ENCODE measurements around the gene DDIT3. TPM values are rescaled to one million over a fixed set of nuclear protein-coding genes. Genes with fewer than 3 reads are reported as not detected.

DDIT3 gene
- total RNA-seq, 1 donor from 2014 or later = 42.6 TPM

DNA sequence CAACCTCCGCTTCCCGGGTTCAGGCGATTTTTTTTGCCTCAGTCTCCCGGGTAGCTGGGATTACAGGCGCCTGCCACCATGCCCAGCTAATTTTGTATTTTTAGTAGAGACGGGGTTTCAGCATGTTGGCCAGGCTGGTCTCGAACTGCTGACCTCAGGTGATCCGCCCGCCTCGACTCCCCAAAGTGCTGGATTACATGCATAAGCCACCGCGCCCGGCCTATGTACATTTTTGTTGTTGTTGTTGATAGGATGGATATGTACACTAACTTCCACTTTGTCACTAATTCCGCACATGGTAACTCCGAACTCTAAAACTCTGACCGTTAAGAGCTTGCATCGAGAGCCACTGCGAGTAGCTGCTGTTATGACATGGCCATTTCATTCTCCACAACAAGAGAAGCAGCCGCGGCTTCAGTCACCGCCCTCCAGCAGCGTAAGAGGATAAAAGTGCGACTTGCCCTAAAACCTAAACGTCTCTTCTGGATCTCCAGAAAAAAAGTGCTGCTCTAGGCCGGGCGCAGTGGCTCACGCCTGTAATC, 33.2 kb downstream of the DDIT3 start:
- Mint-ChIP-seq H3K9me3 (ENCODE audit: unreplicated experiment) (no peaks in the 10 kb centered on the region), H3K4me1 (ENCODE audit: low read depth, unreplicated experiment) (peaks cover 23% of the 10 kb centered on the region), H3K27me3 (ENCODE audit: low read depth, unreplicated experiment) (no peaks in the 10 kb centered on the region), H3K4me3 (ENCODE audit: unreplicated experiment) (peak overlapping the region; percentile 93), H3K27ac (ENCODE audit: unreplicated experiment) (no peak overlapping the region), H3K36me3 (ENCODE audit: low read depth, unreplicated experiment) (peaks cover 17% of the 10 kb centered on the region)
- DNase-seq (ENCODE audit: low read depth) (no peak), FAIRE-seq (no peak)
- no peak overlapping the region for H3K4me3 ChIP-seq (ENCODE audit: insufficient read depth, low read depth, low read length)
- peaks cover 33% of the 10 kb centered on the region for H3K79me2 ChIP-seq (ENCODE audit: insufficient read depth, low read length)
- no peak overlapping the region for H3K27ac ChIP-seq (ENCODE audit: low read depth, low read length)
- peak overlapping the region; percentile 98 for H3K4me2 ChIP-seq (ENCODE audit: low read length)
- no peaks in the 10 kb centered on the region for H3K27me3 ChIP-seq (ENCODE audit: insufficient read depth, low read length)
- no peak overlapping the region for H3K9ac ChIP-seq (ENCODE audit: low read length)
- no peaks in the 10 kb centered on the region for H3K9me3 ChIP-seq (ENCODE audit: insufficient read depth, low read depth, low read length)
- H4K20me1 ChIP-seq (ENCODE audit: insufficient read depth, low read length) = peaks cover 29% of the 10 kb centered on the region
- peak overlapping the region; percentile 71 for H2AFZ ChIP-seq (ENCODE audit: low read depth, low read length)
- TF ChIP-seq, protein P1, sequence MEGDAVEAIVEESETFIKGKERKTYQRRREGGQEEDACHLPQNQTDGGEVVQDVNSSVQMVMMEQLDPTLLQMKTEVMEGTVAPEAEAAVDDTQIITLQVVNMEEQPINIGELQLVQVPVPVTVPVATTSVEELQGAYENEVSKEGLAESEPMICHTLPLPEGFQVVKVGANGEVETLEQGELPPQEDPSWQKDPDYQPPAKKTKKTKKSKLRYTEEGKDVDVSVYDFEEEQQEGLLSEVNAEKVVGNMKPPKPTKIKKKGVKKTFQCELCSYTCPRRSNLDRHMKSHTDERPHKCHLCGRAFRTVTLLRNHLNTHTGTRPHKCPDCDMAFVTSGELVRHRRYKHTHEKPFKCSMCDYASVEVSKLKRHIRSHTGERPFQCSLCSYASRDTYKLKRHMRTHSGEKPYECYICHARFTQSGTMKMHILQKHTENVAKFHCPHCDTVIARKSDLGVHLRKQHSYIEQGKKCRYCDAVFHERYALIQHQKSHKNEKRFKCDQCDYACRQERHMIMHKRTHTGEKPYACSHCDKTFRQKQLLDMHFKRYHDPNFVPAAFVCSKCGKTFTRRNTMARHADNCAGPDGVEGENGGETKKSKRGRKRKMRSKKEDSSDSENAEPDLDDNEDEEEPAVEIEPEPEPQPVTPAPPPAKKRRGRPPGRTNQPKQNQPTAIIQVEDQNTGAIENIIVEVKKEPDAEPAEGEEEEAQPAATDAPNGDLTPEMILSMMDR (IDR thresholded peaks at IDR 0.05; ENCODE audit: insufficient read depth, low read depth, low read length) = no peak
- TF ChIP-seq EZH2 (IDR thresholded peaks at IDR 0.05; ENCODE audit: insufficient read depth, low read length) = no peak
- H3K36me3 ChIP-seq (ENCODE audit: insufficient read depth, low read length) = peaks cover 23% of the 10 kb centered on the region
- H3K4me1 ChIP-seq (ENCODE audit: insufficient read depth, low read length) = peaks cover 16% of the 10 kb centered on the region

DNA sequence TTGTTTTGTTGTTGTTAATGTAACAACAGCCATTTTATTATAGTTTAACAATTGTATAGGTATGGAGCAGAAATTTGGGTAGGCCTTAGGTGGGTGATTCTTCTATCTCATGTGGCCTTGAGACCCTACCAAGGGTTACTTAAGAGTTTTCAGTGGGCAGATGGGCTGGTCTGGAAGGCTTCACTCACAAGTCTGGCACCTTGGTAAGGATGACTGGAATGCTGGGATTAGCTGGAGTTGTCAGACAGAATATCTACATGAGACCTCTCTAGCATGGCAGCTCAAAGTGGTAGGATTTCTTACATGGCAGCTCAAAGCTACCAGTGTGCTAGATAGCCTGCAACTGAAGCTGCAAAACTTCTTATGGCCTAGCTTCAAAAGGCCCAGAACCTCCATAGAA, 34.6 kb downstream of the DDIT3 start:
- H3K9me3 ChIP-seq (ENCODE audit: insufficient read depth, low read depth, low read length) = no peaks in the 10 kb centered on the region
- H3K79me2 ChIP-seq (ENCODE audit: insufficient read depth, low read length) = peaks cover 29% of the 10 kb centered on the region
- no peak overlapping the region for H3K9ac ChIP-seq (ENCODE audit: low read length)
- peaks cover 12% of the 10 kb centered on the region for H3K36me3 Mint-ChIP-seq (ENCODE audit: low read depth, unreplicated experiment)
- peaks cover 20% of the 10 kb centered on the region for H4K20me1 ChIP-seq (ENCODE audit: insufficient read depth, low read length)
- H3K4me3 ChIP-seq (ENCODE audit: insufficient read depth, low read depth, low read length) = no peak overlapping the region
- H3K4me3 Mint-ChIP-seq (ENCODE audit: unreplicated experiment) = no peak overlapping the region
- peaks cover 12% of the 10 kb centered on the region for H3K36me3 ChIP-seq (ENCODE audit: insufficient read depth, low read length)
- H3K4me1 Mint-ChIP-seq (ENCODE audit: low read depth, unreplicated experiment) = peaks cover 23% of the 10 kb centered on the region
- peaks cover 6% of the 10 kb centered on the region for H3K27me3 ChIP-seq (ENCODE audit: insufficient read depth, low read length)
- no peaks in the 10 kb centered on the region for H3K9me3 Mint-ChIP-seq (ENCODE audit: unreplicated experiment)
- H2AFZ ChIP-seq (ENCODE audit: low read depth, low read length) = no peak overlapping the region
- TF ChIP-seq, protein P1 (IDR thresholded peaks at IDR 0.05; ENCODE audit: insufficient read depth, low read depth, low read length) = no peak
- TF ChIP-seq EZH2 (IDR thresholded peaks at IDR 0.05; ENCODE audit: insufficient read depth, low read length) = no peak
- H3K4me1 ChIP-seq (ENCODE audit: insufficient read depth, low read length) = peaks cover 16% of the 10 kb centered on the region
- peak overlapping the region; percentile 62 for H3K27ac Mint-ChIP-seq (ENCODE audit: unreplicated experiment)
- no peak for DNase-seq (ENCODE audit: low read depth)
- no peak for FAIRE-seq
- no peak overlapping the region for H3K4me2 ChIP-seq (ENCODE audit: low read length)
- H3K27me3 Mint-ChIP-seq (ENCODE audit: low read depth, unreplicated experiment) = peaks cover 3% of the 10 kb centered on the region
- no peak overlapping the region for H3K27ac ChIP-seq (ENCODE audit: low read depth, low read length)

DNA sequence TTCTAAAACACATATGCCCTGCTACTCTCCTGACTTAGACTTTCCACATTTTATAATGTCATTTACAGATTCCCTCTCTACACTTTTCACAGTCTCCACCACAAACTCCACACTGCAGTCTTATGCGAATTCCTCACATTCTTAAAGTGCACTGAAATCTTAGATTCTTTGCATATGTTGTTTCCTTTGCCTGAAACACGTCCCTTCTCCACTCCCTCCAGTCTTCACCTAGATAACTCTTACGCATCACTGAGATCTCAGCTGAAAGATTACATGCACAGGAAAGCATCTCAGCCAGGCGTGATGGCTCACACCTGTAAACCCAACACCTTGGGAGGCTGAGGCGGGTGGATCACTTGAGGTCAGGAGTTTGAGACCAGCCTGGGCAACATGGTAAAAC, 36.8 kb downstream of the DDIT3 start:
- TF ChIP-seq, protein P1 (IDR thresholded peaks at IDR 0.05; ENCODE audit: insufficient read depth, low read depth, low read length) = no peak
- no peak for TF ChIP-seq EZH2 (IDR thresholded peaks at IDR 0.05; ENCODE audit: insufficient read depth, low read length)
- Histone ChIP-seq H3K4me2 (ENCODE audit: low read length) (peak overlapping the region; percentile 42), H4K20me1 (ENCODE audit: insufficient read depth, low read length) (peaks cover 2% of the 10 kb centered on the region), H3K36me3 (ENCODE audit: insufficient read depth, low read length) (no peaks in the 10 kb centered on the region), H3K27ac (ENCODE audit: low read depth, low read length) (no peak overlapping the region), H3K79me2 (ENCODE audit: insufficient read depth, low read length) (peaks cover 8% of the 10 kb centered on the region), H3K9ac (ENCODE audit: low read length) (peak overlapping the region; percentile 30), H2AFZ (ENCODE audit: low read depth, low read length) (peak overlapping the region; percentile 21), H3K4me3 (ENCODE audit: insufficient read depth, low read depth, low read length) (no peak overlapping the region), H3K9me3 (ENCODE audit: insufficient read depth, low read depth, low read length) (no peaks in the 10 kb centered on the region), H3K4me1 (ENCODE audit: insufficient read depth, low read length) (peaks cover 4% of the 10 kb centered on the region), H3K27me3 (ENCODE audit: insufficient read depth, low read length) (peaks cover 9% of the 10 kb centered on the region)
- H3K9me3 Mint-ChIP-seq (ENCODE audit: unreplicated experiment) = peaks cover 4% of the 10 kb centered on the region
- H3K4me3 Mint-ChIP-seq (ENCODE audit: unreplicated experiment) = no peak overlapping the region
- peaks cover 22% of the 10 kb centered on the region for H3K4me1 Mint-ChIP-seq (ENCODE audit: low read depth, unreplicated experiment)
- no peak for FAIRE-seq
- peak; percentile 80 for DNase-seq (ENCODE audit: low read depth)
- H3K27me3 Mint-ChIP-seq (ENCODE audit: low read depth, unreplicated experiment) = peaks cover 8% of the 10 kb centered on the region
- peaks cover 3% of the 10 kb centered on the region for H3K36me3 Mint-ChIP-seq (ENCODE audit: low read depth, unreplicated experiment)
- H3K27ac Mint-ChIP-seq (ENCODE audit: unreplicated experiment) = peak overlapping the region; percentile 75

All from astrocyte (in vitro differentiated cells and primary cell).